Hematopoietic multipotent progenitor cell treated with erythropoietin and hydrocortisone succinate and interleukin-3 and kit ligand, for 15 days (in vitro differentiated cells): ENCODE results near the gene JARID2.
A peak's percentile ranks its signal among the peaks of the same experiment; 100 is the strongest.

Experiments
- DNase-seq: peaks from one replicate; pipeline ENCODE4 v3.0.0-alpha.2; 2015; ENCODE audit warnings: low spot score

Gene JARID2

GRCh38 chr6:15246666-15247499 is 1.0 kb downstream of the JARID2 start:
- peak; percentile 50 for DNase-seq

DNA sequence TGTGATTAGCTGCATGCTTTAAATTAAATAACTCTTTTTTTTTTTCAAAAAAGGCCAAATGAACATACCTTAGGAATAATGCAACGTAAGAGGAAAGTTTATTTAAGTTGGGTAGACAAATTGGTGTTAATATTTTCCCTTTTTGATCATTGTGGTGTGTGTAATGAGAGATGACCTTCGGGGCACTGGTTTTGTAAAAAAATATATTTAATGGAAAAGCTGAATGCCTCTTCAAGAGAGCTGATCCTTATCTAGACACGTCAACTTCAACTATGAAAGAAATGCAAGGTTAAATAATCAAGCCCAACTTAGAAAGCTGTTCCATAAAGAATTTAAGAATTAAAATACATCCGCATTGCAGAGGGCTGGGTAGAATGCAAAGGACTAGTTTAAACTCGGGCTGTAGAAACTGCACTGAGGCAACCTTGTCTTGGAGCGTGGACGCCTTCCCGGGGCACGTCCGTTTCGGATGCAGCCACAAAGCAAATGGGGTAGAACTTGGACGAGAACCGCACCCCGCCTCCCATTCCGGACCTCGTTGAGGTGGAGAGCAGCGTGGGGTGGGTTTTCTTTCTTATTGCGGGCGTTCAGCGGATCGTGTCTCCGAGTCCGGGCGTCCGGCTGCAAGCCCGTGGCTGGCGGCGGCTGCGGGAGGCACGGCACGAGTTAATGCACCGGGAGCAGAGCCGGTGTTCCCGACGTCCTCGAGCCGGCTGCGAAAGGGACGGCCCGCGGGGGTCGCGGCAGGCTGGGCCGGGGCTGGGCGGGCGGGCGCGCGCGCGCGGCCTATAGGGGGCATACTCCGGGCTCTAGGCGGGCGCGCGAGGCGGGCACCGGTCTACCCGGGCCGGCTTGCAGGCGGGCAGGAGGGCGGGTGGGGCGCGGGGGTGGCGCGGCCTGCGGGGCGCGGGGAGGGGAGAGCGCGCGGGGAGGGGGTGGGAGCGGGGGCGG is 1.9 kb downstream of the JARID2 start:
- peak; percentile 60 for DNase-seq

- peak; percentile 98 for DNase-seq
Observed at GRCh38 chr6:15248451-15249370, 2.8 kb downstream of the JARID2 start.

DNA sequence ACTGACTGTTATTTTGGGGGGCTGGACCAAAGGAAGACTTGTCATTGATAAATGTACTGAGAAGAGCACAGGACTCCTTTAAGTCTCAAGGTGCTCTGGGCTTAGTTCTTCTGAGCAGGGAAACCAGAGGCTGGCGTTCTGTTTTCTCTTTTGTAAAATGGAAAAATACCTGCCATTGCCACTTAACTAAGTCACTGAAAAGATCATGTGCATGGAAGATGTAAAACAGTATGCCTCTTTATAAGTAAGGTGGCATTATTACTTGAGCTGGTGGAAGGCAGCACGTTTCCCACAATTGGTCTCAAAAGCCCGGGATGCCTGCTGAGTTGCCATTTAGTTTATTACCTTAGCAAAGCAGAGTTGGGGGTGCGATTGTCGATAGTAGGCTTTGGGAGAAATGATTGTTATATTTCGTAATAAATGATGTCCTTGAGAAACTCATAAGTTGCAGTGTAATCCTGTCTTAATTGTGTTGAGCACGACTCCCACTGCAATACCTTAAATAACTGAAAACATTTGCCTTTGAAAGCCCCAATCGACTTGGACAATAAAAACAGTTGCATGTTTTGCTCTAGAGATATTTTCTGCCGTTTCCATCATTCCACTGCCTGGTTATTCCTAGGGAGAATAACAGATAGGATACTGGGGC is 3.6 kb downstream of the JARID2 start:
- DNase-seq = no peak

GRCh38 chr6:15250187-15251168 is 4.6 kb downstream of the JARID2 start:
- DNase-seq = no peak

GRCh38 chr6:15252195-15252594 is 6.3 kb downstream of the JARID2 start:
- DNase-seq = peak; percentile 41

GRCh38 chr6:15253203-15254022 is 7.5 kb downstream of the JARID2 start:
- no peak for DNase-seq

DNA sequence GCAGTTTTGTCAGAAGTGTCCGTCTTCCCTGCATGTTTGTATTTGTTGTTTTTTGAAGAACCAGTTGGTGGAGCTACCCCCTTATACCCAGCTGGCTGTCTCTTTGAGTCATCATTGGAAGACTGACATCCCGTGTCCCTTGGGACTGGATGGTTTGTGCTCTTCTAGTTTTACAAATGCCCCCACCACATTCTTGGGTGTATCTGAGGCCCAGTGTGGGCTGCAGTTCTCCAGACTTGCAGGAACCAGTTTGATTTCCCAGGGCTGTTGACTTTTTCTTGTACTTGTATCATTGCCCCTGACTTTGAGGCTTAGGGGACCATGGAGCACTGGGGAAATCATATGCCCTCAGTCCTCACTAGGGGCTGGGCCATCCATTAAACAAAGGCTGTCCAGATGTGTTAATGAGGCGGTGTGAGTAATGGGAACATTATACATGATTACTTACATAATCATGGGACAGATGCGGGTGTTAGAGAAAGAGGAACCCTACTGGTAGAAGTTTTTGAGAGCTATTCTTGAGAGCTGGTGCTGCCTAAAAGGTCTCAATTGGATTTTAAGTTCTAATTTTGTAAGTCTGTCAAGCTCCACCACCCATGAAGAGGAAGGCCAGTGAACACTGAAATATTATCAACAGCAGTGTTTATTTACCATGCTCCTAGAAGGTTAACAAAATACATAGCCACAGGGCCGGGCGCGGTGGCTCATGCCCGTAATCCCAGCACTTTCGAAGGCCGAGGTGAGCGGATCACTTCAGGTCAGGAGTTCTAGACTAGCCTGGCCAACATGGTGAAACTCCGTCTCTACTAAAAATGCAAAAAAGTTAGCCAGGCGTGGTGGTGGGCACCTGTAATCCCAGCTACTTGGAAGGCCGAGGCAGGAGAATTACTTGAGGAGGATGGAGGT is 8.5 kb downstream of the JARID2 start:
- DNase-seq = peak; percentile 38

DNA sequence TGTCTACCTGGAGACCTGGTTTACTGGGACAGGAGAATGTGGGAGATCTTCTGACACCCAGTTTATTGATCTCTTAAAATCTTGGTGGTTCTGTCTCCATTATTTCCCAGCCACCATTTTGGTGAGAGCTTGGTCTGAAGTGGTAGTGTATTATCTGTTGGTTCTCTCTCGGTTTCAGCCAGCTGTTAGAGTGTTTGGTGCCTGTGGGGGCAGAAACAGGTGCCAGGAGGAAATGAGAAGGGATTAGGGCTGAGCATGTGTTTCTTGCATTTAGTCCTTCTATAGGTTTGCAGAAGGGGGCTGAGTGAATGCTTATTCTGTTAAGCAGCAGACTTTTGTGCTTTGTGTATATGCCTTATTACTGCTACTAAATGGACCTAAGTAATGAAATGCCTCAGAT is 9.6 kb downstream of the JARID2 start:
- no peak for DNase-seq

DNA sequence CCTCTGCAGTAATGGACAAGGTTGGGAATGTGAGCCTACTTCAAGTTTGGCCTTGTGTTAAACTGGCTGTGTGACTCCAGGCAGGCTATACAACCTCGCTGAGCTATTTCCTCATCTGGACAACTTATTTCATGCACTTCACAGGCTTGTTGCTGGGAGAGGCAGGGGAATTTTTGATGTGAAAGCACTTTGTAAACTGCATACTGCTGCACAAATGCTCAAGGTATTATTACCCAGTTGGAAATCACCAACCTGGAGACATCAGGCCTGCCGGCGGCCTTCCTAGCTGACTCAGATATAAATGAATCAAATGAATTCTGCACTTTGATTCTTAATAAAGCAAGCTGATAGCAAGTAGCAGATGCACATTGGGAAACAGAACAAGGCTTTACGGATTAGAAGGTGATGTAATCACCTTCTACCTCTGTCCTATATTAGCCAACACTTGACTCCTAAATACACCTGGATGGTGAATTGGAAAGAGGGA is 10.1 kb downstream of the JARID2 start:
- DNase-seq = no peak

DNA sequence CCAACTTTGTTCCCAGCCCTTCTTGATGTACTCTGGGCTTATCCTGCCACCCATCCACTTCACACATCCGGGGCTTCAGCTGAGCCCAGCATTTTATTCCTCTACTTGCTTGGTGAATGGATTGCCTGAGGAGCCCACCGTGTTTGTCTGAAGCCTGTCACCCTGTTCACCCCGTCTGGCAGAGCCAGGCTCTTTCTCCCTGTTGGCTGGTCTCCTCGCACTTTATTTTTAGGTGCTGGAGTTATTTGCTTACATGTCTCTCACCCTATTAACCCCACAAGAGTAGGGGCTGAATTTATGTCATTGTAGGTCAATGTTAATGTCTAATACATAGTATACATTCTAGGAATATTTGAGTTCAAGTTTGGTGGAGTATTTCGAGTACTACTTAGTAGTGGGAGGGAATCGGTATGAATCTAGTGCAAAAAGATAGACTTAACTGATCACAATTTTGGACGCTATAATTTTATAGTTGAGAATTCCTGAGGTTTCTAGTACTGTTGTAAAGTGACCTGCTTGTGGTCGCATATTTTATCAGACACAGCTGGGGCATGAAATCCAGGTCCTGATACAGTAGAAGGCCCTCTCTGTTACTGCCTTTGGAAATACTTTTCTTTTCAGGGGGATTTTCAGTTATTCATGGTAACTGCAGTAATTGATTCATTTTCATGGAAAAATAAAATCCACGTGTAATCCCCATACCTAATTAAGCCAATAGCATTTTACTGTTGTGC is 10.8 kb downstream of the JARID2 start:
- DNase-seq = no peak

- no peak for DNase-seq
Observed at GRCh38 chr6:15257357-15258132, 11.7 kb downstream of the JARID2 start.

- no peak for DNase-seq
Observed at GRCh38 chr6:15259766-15260098, 13.9 kb downstream of the JARID2 start.

GRCh38 chr6:15260099-15260821 is 14.4 kb downstream of the JARID2 start:
- no peak for DNase-seq

GRCh38 chr6:15263780-15264374 is 18.0 kb downstream of the JARID2 start:
- no peak for DNase-seq

DNA sequence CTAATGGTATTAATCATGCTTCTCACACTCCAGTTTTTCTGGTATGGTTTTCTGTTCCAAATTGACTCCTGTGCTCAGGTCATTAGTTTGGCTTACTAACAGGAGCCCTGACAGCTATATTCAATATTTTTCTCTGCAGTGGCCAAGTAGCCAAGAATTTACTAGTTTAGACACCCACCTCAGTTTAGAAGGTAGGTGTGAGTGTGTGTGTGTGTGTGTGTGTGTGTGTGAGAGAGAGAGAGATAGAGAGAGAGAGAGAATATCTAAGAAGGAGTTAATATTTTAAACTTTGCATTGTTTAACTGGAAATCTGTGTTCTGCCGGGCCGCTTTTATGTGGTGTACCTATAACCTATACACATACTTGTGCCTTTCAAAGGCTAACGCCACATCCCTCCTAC is 18.5 kb downstream of the JARID2 start:
- no peak for DNase-seq
